OCI-LY1 (cell line): ENCODE data around the gene ZNF664.

Experiments used
- H2AFZ ChIP-seq: fragments of 200-600 bp; sonication (generic), shearing (Covaris generic); 2 replicates; pipeline ENCODE4 v1.6.0; 2014; ENCODE audit warnings: antibody characterized with exemption, mild to moderate bottlenecking, low read length
- H3F3A ChIP-seq: fragments of 200-600 bp; sonication (generic), shearing (Covaris generic); 2 replicates; pipeline ENCODE4 v1.6.0; 2014; ENCODE audit warnings: mild to moderate bottlenecking, antibody characterized with exemption, low read length, moderate library complexity; ENCODE audit not compliant: insufficient read depth
- H3K27ac ChIP-seq: fragments of 200-600 bp; sonication (generic); 2 replicates; pipeline ENCODE4 v1.5.1; 2014; ENCODE audit warnings: low read length, mixed run types, mild to moderate bottlenecking, low read depth; ENCODE audit not compliant: poor library complexity, severe bottlenecking
- H3K27me3 ChIP-seq: fragments of 200-600 bp; sonication (generic); 2 replicates; pipeline ENCODE4 v1.6.0; 2014; ENCODE audit warnings: antibody characterized with exemption, mild to moderate bottlenecking, low read length, moderate library complexity; ENCODE audit not compliant: insufficient read depth
- H3K36me3 ChIP-seq: fragments of 200-600 bp; sonication (generic); 2 replicates; pipeline ENCODE4 v1.6.1; 2014; ENCODE audit warnings: mild to moderate bottlenecking, antibody characterized with exemption, low read length, moderate library complexity, mixed read lengths; ENCODE audit not compliant: insufficient read depth
- H3K4me1 ChIP-seq: fragments of 200-600 bp; sonication (generic); 2 replicates; pipeline ENCODE4 v1.5.1; 2014; ENCODE audit warnings: mild to moderate bottlenecking, low read length, moderate library complexity; ENCODE audit not compliant: insufficient read depth, severe bottlenecking
- H3K4me2 ChIP-seq: fragments of 200-600 bp; sonication (generic), shearing (Covaris generic); 2 replicates; pipeline ENCODE4 v1.6.1; 2014; ENCODE audit warnings: low read length
- H3K4me3 ChIP-seq: fragments of 200-600 bp; sonication (generic); 2 replicates; pipeline ENCODE4 v1.5.1; 2014; ENCODE audit warnings: low read length, low read depth, mild to moderate bottlenecking, mixed read lengths; ENCODE audit not compliant: poor library complexity, severe bottlenecking
- H3K79me2 ChIP-seq: fragments of 200-600 bp; shearing (Covaris generic); 2 replicates; pipeline ENCODE4 v1.6.1; 2016; ENCODE audit warnings: mixed run types, low read length, mixed read lengths; ENCODE audit not compliant: insufficient read depth
- H3K9ac ChIP-seq: fragments of 200-600 bp; sonication (generic), shearing (Covaris generic); 2 replicates; pipeline ENCODE4 v1.6.1; 2014; ENCODE audit warnings: mild to moderate bottlenecking, low read length, mixed read lengths
- H3K9me2 ChIP-seq: fragments of 200-600 bp; sonication (generic), shearing (Covaris generic); 2 replicates; pipeline ENCODE4 v1.6.1; 2014; ENCODE audit warnings: low read depth, mild to moderate bottlenecking, low read length, mixed read lengths
- H3K9me3 ChIP-seq: fragments of 200-600 bp; shearing (Covaris generic); 2 replicates; pipeline ENCODE4 v1.6.1; 2014; ENCODE audit warnings: low read length, mixed read lengths
- H4K20me1 ChIP-seq: fragments of 200-600 bp; sonication (generic), shearing (Covaris generic); 2 replicates; pipeline ENCODE4 v1.6.0; 2016; ENCODE audit warnings: mild to moderate bottlenecking, low read length; ENCODE audit not compliant: insufficient read depth
- CTCF ChIP-seq: fragments of 200-600 bp; sonication (generic), shearing (Covaris generic); IDR thresholded peaks from 2 replicates; pipeline ENCODE4 v1.5.1; 2017; ENCODE audit warnings: mild to moderate bottlenecking, antibody characterized with exemption, low read length, moderate library complexity, mixed read lengths
- EZH2 ChIP-seq: fragments of 200-600 bp; sonication (generic), shearing (Covaris generic); IDR thresholded peaks from 2 replicates; pipeline ENCODE4 v1.8.0; 2017; ENCODE audit warnings: borderline replicate concordance, mixed run types, mild to moderate bottlenecking, antibody characterized with exemption, low read length, moderate library complexity, mixed read lengths

Gene ZNF664

GRCh38 chr12:124053851-124054250 lies 80.8 kb downstream of the ZNF664 start:
- Histone ChIP-seq H3K9me3 (no peaks in the 10 kb centered on the region), H2AFZ (no peak overlapping the region), H3K27me3 (no peaks in the 10 kb centered on the region), H3K4me3 (no peak overlapping the region), H3K36me3 (no peaks in the 10 kb centered on the region), H3K9ac (no peak overlapping the region), H3K79me2 (no peaks in the 10 kb centered on the region), H3K4me2 (no peak overlapping the region), H3K9me2 (no peaks in the 10 kb centered on the region), H3K27ac (no peak overlapping the region), H4K20me1 (no peaks in the 10 kb centered on the region), H3K4me1 (no peaks in the 10 kb centered on the region), H3F3A (no peaks in the 10 kb centered on the region)
- peak; percentile 41 for TF ChIP-seq CTCF
- no peak for TF ChIP-seq EZH2

GRCh38 chr12:124055066-124055465 lies 82.1 kb downstream of the ZNF664 start:
- Histone ChIP-seq H2AFZ (no peak overlapping the region), H3K4me3 (no peak overlapping the region), H3K27me3 (no peaks in the 10 kb centered on the region), H3K36me3 (no peaks in the 10 kb centered on the region), H3K79me2 (no peaks in the 10 kb centered on the region), H3K9ac (no peak overlapping the region), H3K27ac (no peak overlapping the region), H3K9me3 (no peaks in the 10 kb centered on the region), H3K4me2 (no peak overlapping the region), H3K4me1 (no peaks in the 10 kb centered on the region), H4K20me1 (no peaks in the 10 kb centered on the region), H3K9me2 (no peaks in the 10 kb centered on the region), H3F3A (no peaks in the 10 kb centered on the region)
- no peak for TF ChIP-seq EZH2

DNA sequence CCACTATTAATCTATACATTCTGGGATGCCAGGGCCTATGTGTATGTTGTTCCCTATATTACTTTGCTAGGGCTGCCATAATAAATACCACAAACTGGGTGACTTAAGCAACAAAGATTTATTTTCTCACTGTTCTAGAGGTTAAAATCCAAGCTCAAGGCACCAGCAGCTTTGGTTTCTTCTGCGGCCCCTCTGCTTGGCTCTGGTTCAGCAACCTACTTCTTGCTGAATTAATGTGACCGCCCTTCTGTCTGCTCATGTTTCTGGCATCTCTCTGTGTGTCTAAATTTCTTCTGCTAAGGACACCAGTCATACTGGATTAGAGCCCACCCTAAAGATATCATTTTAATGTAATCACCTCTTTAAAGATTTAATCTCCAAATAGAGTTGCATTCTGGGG lies 84.7 kb downstream of the ZNF664 start:
- Histone ChIP-seq H3K4me1 (no peaks in the 10 kb centered on the region), H3K9me3 (no peaks in the 10 kb centered on the region), H3K9ac (no peak overlapping the region), H3K27ac (no peak overlapping the region), H3K36me3 (no peaks in the 10 kb centered on the region), H3K27me3 (no peaks in the 10 kb centered on the region), H3K4me2 (no peak overlapping the region), H3K9me2 (no peaks in the 10 kb centered on the region), H4K20me1 (no peaks in the 10 kb centered on the region), H3K4me3 (no peak overlapping the region), H3F3A (no peaks in the 10 kb centered on the region), H2AFZ (no peak overlapping the region), H3K79me2 (no peaks in the 10 kb centered on the region)
- TF ChIP-seq EZH2 (no peak), CTCF (no peak)

DNA sequence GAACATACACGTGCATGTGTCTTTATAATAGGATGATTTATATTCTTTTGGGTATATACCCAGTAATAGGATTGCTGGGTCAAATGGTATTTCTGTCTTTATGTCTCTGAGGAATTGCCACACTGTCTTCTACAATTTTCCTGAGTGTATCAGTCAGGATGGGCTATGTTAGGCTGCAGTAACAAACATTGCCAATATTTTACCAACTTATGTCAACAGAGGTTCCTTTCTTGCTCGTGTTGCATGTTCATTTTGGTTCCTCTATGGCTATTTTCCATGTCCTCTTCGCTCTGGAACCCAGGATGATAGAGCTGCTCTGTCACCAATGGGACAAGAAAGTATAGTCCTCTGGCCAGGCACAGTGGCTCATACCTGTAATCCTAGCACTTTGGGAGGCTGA lies 86.7 kb downstream of the ZNF664 start:
- TF ChIP-seq EZH2 (no peak), CTCF (no peak)
- Histone ChIP-seq H3K9me2 (no peaks in the 10 kb centered on the region), H3K9me3 (no peaks in the 10 kb centered on the region), H3K36me3 (no peaks in the 10 kb centered on the region), H3K4me2 (no peak overlapping the region), H3K9ac (no peak overlapping the region), H4K20me1 (no peaks in the 10 kb centered on the region), H3K27me3 (no peaks in the 10 kb centered on the region), H2AFZ (no peak overlapping the region), H3K79me2 (no peaks in the 10 kb centered on the region), H3K4me3 (no peak overlapping the region), H3K27ac (no peak overlapping the region), H3K4me1 (no peaks in the 10 kb centered on the region), H3F3A (no peaks in the 10 kb centered on the region)
